Left lung (tissue), 10 donors: ENCODE measurements around the gene SIX5. TPM values are rescaled to one million over a fixed set of nuclear protein-coding genes. Genes with fewer than 3 reads are reported as not detected.
"Not testable (repeated sequence)": the region's sequence is repeated elsewhere in the genome, so short reads cannot be mapped to it uniquely, and the experiment has no call there.

Experiments used
- ATAC-seq: fragments of 200-7000 bp; cut with Tn5 transposase; one replicate; pipeline ENCODE4 v1.9.1; 2020; ENCODE audit warnings: moderate library complexity
- DNase-seq, 4 donors: peaks; one replicate each; pipeline ENCODE4 v3.0.0-alpha.2; 2013 to 2020
- H3K27ac ChIP-seq, 2 donors: fragments of 200-600 bp; sonication (generic) in 1 of 2; one replicate each; pipeline versions ENCODE4 v1.5.0 to v1.8.0; 2020 to 2021
- H3K27me3 ChIP-seq, 2 donors: fragments of 200-600 bp; sonication (generic) in 1 of 2; one replicate each; pipeline versions ENCODE4 v1.5.0 to v1.8.0; 2020 to 2021
- H3K36me3 ChIP-seq, 2 donors: fragments of 200-600 bp; sonication (generic) in 1 of 2; one replicate each; pipeline versions ENCODE4 v1.5.0 to v1.8.0; 2020 to 2021
- H3K4me1 ChIP-seq, 2 donors: fragments of 200-600 bp; one replicate each; pipeline ENCODE4 v1.8.0; 2021
- H3K4me3 ChIP-seq, 2 donors: fragments of 200-600 bp; sonication (generic) in 1 of 2; one replicate each; pipeline versions ENCODE4 v1.5.0 to v1.8.0; 2020 to 2021; ENCODE audit warnings: mild to moderate bottlenecking in 1 of 2
- H3K9me3 ChIP-seq, 2 donors: fragments of 200-600 bp; sonication (generic) in 1 of 2; one replicate each; pipeline versions ENCODE4 v1.5.0 to v1.8.0; 2020 to 2021
- CTCF ChIP-seq, 2 donors: fragments of 200-600 bp; sonication (generic) in 1 of 2; IDR thresholded peaks; one replicate each; pipeline versions ENCODE4 v1.5.0 to v1.8.0; 2021; ENCODE audit warnings: antibody characterized with exemption in 2 of 2
- intact Hi-C, 2 donors: fragments of 100-400 bp; cut with DNase I; formaldehyde crosslinking; loops; one replicate each; pipeline versions ENCODE4 v1.11.2 to v1.14.2; 2022
- polyA plus RNA-seq, 6 donors: library from polyadenylated mRNA; unstranded; fragments of 120-200 nt; gene quantifications; one replicate each; pipeline ENCODE4 v1.2.1, GENCODE V29; 2013; ENCODE audit not compliant: insufficient read length in 6 of 6
- total RNA-seq, 2 donors: library from RNA; stranded (reverse); fragmentation: NEBNext Ultra II Directional; extraction: Animal tissue kit (Norgen Biotek cat#: 25700); gene quantifications; one replicate each; pipeline ENCODE4 v1.2.1, GENCODE V29; 2021
- donor health status: DM: no; HTN: yes; CAD: no.
- donor health status: DM: no; HTN: no; CAD: no.

SIX5 gene
- total and polyA plus RNA-seq, 8 donors = 11.5 to 25.0 (median 20.1) TPM

DNA sequence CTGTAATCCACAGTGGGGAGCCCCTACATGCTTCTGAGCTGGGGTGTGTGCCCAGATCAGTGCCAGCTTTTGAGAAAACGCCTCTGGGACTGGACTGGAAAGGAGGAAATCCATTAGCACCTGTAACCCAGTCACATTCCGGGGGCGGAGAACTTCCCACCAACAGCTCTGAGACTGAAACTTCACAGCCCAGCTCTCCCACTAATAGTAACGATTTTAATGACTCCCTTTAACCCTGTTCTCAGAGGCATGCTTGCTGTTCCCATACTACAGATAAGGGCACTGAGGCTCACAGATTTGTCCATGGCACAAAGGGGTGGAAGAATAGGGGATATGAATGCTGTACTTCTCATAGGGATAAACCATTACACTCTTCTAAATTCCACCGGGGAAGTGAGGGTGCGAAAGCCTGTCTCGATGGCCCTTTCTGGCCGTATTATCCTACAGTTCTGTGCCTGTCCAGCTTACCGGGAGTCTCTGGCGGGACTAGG, 39.2 kb downstream of the SIX5 start:
- Histone ChIP-seq H3K4me1 (peaks cover 0 to 34% of the 10 kb centered on the region in 2 donors), H3K27me3 (no peaks in the 10 kb centered on the region), H3K36me3 (no peaks in the 10 kb centered on the region), H3K9me3 (no peaks in the 10 kb centered on the region), H3K27ac (peak overlapping the region in 1 of 2 donors; percentile 45), H3K4me3 (peak overlapping the region; percentile 75 to 78)
- intact Hi-C loops = no loop called here
- TF ChIP-seq CTCF (IDR thresholded peaks at IDR 0.05) = no peak
- DNase-seq (no peak), ATAC-seq (peak; percentile 8)

DNA sequence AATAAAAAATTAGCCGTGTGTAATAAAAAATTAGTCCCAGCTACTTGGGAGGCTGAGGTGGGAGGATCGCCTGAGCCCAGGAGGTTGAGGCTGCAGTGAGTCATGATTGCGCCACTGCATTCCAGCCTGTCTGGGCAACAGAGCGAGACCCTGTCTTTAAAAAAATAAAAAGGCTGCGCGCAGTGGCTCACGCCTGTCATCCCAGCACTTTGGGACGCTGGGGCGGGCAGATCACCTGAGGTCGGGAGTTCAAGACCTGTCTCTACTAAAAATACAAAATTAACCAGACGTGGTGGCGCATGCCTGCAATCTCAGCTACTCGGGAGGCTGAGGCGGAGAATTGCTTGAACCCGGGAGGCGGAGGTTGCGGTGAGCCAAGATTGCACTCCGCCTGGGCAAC, 40.4 kb downstream of the SIX5 start:
- ATAC-seq, H3K36me3 ChIP-seq, DNase-seq, H3K27me3 ChIP-seq, H3K9me3 ChIP-seq, intact Hi-C loops, H3K27ac ChIP-seq, H3K4me3 ChIP-seq: not testable (repeated sequence)
- H3K4me1 ChIP-seq = peaks cover 0 to 34% of the 10 kb centered on the region in 2 donors

- H3K27me3 ChIP-seq, ATAC-seq, H3K4me3 ChIP-seq, intact Hi-C loops, DNase-seq, H3K9me3 ChIP-seq, H3K27ac ChIP-seq: not testable (repeated sequence)
- Histone ChIP-seq H3K4me1 (peaks cover 6 to 42% of the 10 kb centered on the region in 2 donors), H3K36me3 (peaks cover 0 to 24% of the 10 kb centered on the region in 2 donors)
These were observed 49.0 kb downstream of the SIX5 start for GRCh38 chr19:45720065-45720464.

DNA sequence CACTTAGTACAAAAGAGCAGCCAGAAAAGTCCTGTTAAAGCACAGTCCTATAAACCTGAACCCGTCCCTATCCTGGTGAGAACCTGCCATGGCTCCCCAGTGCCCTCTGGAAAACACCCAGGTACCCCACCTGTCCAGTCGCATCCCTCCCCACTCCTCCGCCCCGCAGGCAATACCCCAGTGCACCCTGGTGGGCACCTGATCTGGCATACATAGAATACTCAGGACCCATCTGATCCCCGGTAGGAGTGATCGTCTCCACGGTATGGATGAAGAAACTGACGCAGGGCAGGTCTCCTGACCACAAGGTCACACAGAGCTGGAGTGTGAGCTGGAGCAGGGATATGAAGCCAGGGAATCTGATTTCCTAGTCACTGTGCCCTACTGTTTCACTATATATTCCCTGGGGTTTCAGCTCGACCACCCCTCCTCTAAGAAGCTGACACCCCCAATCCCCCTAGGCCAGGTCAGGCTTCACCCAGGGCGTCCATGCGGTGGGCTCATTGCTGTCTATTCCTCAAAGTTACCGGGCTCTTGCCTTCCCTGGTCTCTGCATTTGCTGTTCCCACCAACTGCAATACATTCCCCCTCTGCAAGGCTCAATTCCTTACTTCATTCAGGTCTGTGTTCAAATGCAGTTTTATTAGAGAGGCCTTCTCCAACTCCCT, 50.9 kb downstream of the SIX5 start:
- peaks cover 6 to 48% of the 10 kb centered on the region in 2 donors for H3K4me1 ChIP-seq
- ATAC-seq = no peak
- H3K4me3 ChIP-seq = peak overlapping the region; percentile 24 to 60

GRCh38 chr19:45717131-45717982, 51.7 kb downstream of the SIX5 start:
- H3K27me3 ChIP-seq = no peaks in the 10 kb centered on the region
- DNase-seq (peak; percentile 98 to 99 (median 99)), ATAC-seq (peak; percentile 97)
- peak in 1 of 2 donors; percentile 14 for TF ChIP-seq CTCF (IDR thresholded peaks at IDR 0.05)
- peak overlapping the region; percentile 42 to 60 for H3K4me3 ChIP-seq
- H3K36me3 ChIP-seq = peaks cover 0 to 21% of the 10 kb centered on the region in 2 donors
- intact Hi-C loops = no loop called here
- peak overlapping the region; percentile 93 to 95 for H3K27ac ChIP-seq
- H3K9me3 ChIP-seq = no peaks in the 10 kb centered on the region
- peaks cover 6 to 42% of the 10 kb centered on the region in 2 donors for H3K4me1 ChIP-seq

More for the DNA sequence above, 50.9 kb downstream of the SIX5 start:
- Histone ChIP-seq H3K9me3 (no peaks in the 10 kb centered on the region), H3K36me3 (peaks cover 0 to 20% of the 10 kb centered on the region in 2 donors), H3K27me3 (no peaks in the 10 kb centered on the region), H3K27ac (peak overlapping the region; percentile 93 to 95)
- DNase-seq = no peak
- TF ChIP-seq CTCF (IDR thresholded peaks at IDR 0.05) = no peak
- intact Hi-C loops = no loop called here
